ENCODE data around the gene CREB3L2.

Gene CREB3L2

DNA sequence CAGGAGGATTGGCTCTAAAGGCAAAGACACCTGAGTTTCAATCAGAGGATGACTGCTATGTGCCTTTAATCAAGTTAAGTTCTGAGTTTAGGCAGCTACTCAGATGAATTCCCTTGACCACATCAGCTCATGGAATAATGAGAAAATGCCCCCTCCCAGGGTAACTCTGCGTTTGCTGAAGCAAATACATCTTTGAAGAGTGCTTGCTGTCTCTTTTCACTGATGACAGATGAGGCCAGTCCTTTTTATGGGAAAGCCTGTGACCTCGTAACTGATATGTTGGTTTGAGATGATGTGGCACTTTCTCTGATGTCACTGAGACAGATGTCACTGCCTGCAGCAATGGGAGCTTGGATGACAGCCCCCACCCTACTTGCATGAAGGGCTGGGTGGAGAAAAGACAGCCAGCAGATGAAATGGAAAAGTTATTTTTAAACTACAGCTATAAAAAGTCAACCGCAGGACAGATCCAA is 111.4 kb downstream of the CREB3L2 start:
- Histone ChIP-seq H3K4me3 (ENCODE audit: low read length) (no peak overlapping the region), H3K36me3 (ENCODE audit: control insufficient read depth, insufficient read depth, low read length, severe bottlenecking) (peaks cover 62% of the 10 kb centered on the region), H3K4me1 (ENCODE audit: control insufficient read depth, insufficient read depth, low read length) (peaks cover 10% of the 10 kb centered on the region), H3K27me3 (replicated peaks; ENCODE audit: control insufficient read depth, insufficient read depth, low read length) (no peaks in the 10 kb centered on the region), H3K9ac (ENCODE audit: low read length) (no peak overlapping the region), H3K9me3 (ENCODE audit: control insufficient read depth, low read length) (peaks cover 6% of the 10 kb centered on the region)
- no peak for DNase-seq (ENCODE audit: low read depth)

DNA sequence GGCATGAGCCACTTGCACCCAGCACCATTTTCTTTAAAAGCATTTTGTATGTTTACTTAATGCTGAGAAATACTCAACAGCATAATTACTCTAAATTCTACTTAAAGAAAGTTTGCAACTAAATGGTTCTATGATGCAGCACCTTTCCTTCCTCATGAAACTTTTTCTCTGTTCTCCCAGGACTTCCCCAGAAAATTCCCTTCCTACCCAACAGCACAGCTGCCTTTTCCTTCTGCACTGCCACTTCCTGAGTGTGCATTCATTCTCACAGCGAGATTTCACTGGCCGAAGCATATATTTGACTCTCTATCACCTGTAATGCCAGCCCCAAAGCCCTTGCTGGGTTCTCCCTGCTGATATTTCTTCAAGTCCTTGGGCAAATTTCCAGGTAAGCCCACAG is 113.6 kb downstream of the CREB3L2 start:
- peaks cover 61% of the 10 kb centered on the region for H3K36me3 ChIP-seq (ENCODE audit: control insufficient read depth, insufficient read depth, low read length, severe bottlenecking)
- no peak overlapping the region for H3K9ac ChIP-seq (ENCODE audit: low read length)
- H3K4me3 ChIP-seq (ENCODE audit: low read length): no peak overlapping the region
- no peak for DNase-seq (ENCODE audit: low read depth)
- no peaks in the 10 kb centered on the region for H3K9me3 ChIP-seq (ENCODE audit: control insufficient read depth, low read length)
- no peaks in the 10 kb centered on the region for H3K27me3 ChIP-seq (replicated peaks; ENCODE audit: control insufficient read depth, insufficient read depth, low read length)
- peaks cover 8% of the 10 kb centered on the region for H3K4me1 ChIP-seq (ENCODE audit: control insufficient read depth, insufficient read depth, low read length)

DNA sequence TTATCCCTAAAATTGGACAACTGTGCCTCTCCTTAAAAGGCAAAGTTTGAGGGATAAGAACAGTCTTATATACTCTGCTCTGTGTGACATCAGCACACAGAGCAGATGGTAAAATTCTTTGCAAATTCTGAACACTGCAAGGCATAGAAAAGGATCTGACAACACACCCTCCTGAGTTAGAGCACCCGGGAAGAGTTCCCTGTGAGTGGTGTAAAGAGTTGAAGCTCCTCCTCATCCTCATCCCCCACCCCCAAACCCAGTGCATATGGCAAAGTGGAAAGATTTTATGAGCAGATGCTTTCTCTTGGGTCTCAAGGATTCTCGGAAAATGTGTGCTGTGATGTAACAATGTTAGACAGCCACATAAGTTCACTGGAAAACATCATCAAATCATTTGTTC is 115.1 kb downstream of the CREB3L2 start:
- Histone ChIP-seq H3K9ac (ENCODE audit: low read length) (no peak overlapping the region), H3K4me3 (ENCODE audit: low read length) (no peak overlapping the region), H3K27me3 (replicated peaks; ENCODE audit: control insufficient read depth, insufficient read depth, low read length) (no peaks in the 10 kb centered on the region), H3K36me3 (ENCODE audit: control insufficient read depth, insufficient read depth, low read length, severe bottlenecking) (peaks cover 67% of the 10 kb centered on the region), H3K9me3 (ENCODE audit: control insufficient read depth, low read length) (peaks cover 4% of the 10 kb centered on the region), H3K4me1 (ENCODE audit: control insufficient read depth, insufficient read depth, low read length) (peaks cover 15% of the 10 kb centered on the region)
- no peak for DNase-seq (ENCODE audit: low read depth)

DNA sequence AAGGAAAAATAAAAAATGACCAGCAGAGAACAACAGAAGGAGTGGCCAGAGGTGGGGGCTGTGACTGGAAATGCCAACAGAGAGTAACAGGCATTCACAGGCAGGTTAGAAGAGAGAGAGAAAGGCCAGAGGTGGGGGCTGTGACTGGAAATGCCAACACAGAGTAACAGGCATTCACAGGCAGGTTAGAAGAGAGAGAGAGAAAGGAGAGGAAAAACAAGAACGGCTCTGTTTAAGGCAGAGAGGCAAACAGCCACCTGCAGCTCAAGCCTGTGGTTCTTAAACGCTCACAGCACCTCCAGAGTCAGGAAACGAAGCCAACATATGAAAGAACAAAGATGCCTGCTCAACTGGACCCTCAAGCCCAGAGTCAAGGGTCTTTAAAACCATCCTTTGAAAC is 115.6 kb downstream of the CREB3L2 start:
- no peak for DNase-seq (ENCODE audit: low read depth)
- H3K9ac ChIP-seq (ENCODE audit: low read length): no peak overlapping the region
- no peaks in the 10 kb centered on the region for H3K27me3 ChIP-seq (replicated peaks; ENCODE audit: control insufficient read depth, insufficient read depth, low read length)
- peaks cover 72% of the 10 kb centered on the region for H3K36me3 ChIP-seq (ENCODE audit: control insufficient read depth, insufficient read depth, low read length, severe bottlenecking)
- H3K9me3 ChIP-seq (ENCODE audit: control insufficient read depth, low read length): peaks cover 9% of the 10 kb centered on the region
- H3K4me3 ChIP-seq (ENCODE audit: low read length): no peak overlapping the region
- H3K4me1 ChIP-seq (ENCODE audit: control insufficient read depth, insufficient read depth, low read length): peaks cover 16% of the 10 kb centered on the region

DNA sequence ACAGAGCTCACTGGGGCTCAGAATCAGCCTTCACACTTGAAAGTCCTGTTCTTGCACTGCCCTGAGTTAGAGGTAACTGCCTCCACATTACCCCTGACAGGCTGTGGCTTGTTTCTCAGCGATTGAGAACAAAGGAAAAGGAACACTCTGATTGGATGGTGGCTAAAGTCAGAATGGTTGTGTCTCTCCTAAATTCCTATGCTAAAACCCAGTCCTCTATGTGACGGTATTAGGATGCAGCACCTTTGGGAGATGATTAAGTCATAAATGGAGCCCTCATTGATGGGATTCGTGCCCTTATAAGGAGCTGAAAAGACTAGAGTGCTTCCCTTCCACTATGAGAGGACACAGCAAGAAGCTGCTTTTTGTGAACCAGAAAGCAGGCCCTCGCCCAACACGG is 116.2 kb downstream of the CREB3L2 start:
- no peak for DNase-seq (ENCODE audit: low read depth)
- no peak overlapping the region for H3K9ac ChIP-seq (ENCODE audit: low read length)
- H3K9me3 ChIP-seq (ENCODE audit: control insufficient read depth, low read length): peaks cover 10% of the 10 kb centered on the region
- H3K4me3 ChIP-seq (ENCODE audit: low read length): no peak overlapping the region
- H3K36me3 ChIP-seq (ENCODE audit: control insufficient read depth, insufficient read depth, low read length, severe bottlenecking): peaks cover 72% of the 10 kb centered on the region
- H3K4me1 ChIP-seq (ENCODE audit: control insufficient read depth, insufficient read depth, low read length): peaks cover 21% of the 10 kb centered on the region
- H3K27me3 ChIP-seq (replicated peaks; ENCODE audit: control insufficient read depth, insufficient read depth, low read length): no peaks in the 10 kb centered on the region

DNA sequence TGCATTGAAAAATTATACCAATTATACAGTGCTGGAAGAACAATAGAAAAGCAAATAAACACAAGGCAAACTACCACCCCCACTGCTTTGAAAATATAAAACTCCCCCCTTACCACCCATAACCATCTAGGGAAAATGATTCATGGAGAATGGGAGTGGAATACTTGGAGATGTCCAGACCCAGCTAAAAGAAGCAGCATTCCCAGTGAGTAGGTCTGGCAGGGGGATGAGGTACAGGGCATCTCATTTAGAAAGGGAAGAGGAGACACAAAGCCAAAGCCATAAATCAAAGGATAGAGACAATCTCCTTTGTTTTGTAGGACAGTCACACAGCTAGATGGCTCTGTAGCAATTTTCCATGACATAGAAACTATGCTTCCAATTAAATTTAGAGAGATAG is 119.1 kb downstream of the CREB3L2 start:
- peaks cover 55% of the 10 kb centered on the region for H3K36me3 ChIP-seq (ENCODE audit: control insufficient read depth, insufficient read depth, low read length, severe bottlenecking)

DNA sequence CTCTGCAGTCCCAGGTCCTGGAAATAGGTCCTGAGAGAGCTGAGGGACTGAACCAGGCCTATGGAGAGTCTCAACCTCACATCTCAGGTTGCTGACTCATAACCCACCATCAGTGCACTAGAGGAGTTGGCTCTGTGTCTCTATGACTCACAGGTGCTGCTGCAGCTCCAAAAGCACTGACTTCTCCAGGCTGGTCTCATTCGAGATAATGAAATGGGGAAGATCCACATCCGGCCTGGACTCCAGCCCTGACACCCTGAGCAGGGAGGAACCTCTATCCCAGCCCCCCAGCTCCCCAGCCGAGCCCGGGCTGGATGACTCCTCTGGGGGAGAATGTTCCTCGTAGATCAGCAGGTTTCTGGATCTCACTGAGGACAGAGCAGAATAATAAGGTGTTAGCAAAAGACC is 119.6 kb downstream of the CREB3L2 start:
- Histone ChIP-seq H3K4me1 (ENCODE audit: control insufficient read depth, insufficient read depth, low read length) (peaks cover 55% of the 10 kb centered on the region), H3K9ac (ENCODE audit: low read length) (peak overlapping the region; percentile 44), H3K9me3 (ENCODE audit: control insufficient read depth, low read length) (peaks cover 10% of the 10 kb centered on the region), H3K36me3 (ENCODE audit: control insufficient read depth, insufficient read depth, low read length, severe bottlenecking) (peaks cover 53% of the 10 kb centered on the region), H3K4me3 (ENCODE audit: low read length) (no peak overlapping the region), H3K27me3 (replicated peaks; ENCODE audit: control insufficient read depth, insufficient read depth, low read length) (no peaks in the 10 kb centered on the region)
- DNase-seq (ENCODE audit: low read depth): peak; percentile 79

More for the DNA sequence above, 119.1 kb downstream of the CREB3L2 start:
- peaks cover 10% of the 10 kb centered on the region for H3K9me3 ChIP-seq (ENCODE audit: control insufficient read depth, low read length)
- no peaks in the 10 kb centered on the region for H3K27me3 ChIP-seq (replicated peaks; ENCODE audit: control insufficient read depth, insufficient read depth, low read length)
- H3K4me3 ChIP-seq (ENCODE audit: low read length): no peak overlapping the region
- peak overlapping the region; percentile 44 for H3K9ac ChIP-seq (ENCODE audit: low read length)
- DNase-seq (ENCODE audit: low read depth): no peak
- H3K4me1 ChIP-seq (ENCODE audit: control insufficient read depth, insufficient read depth, low read length): peaks cover 50% of the 10 kb centered on the region

DNA sequence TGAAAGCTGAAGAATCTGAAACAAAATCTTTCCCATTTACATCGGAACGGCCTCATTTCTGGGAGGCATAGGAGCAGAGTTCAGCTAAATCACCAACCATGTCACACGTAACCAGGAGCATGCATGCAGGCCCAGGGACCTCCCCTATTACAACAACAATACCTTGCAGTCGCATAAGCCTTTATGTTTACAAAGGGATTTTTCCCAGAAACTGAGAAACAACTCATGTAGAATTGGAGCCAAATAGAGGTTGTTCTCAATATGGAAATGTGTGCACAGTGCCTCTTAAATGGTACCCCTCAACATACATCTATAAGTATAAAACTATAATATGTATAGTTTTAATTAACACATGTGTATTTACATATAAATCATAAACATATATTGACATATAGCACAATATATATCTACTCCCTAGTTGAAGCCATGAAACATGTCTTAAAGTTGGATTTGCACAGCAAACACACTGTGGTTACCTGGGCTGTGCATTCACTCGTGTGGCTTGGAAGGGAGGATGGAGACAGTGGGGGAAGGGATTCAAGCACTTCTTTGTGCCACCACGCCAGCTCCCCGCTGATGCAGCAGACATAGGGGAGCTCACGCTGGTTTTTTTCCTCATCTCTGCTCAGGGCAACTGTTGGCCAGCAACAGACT is 120.2 kb downstream of the CREB3L2 start:
- Histone ChIP-seq H3K27me3 (replicated peaks; ENCODE audit: control insufficient read depth, insufficient read depth, low read length) (no peaks in the 10 kb centered on the region), H3K9ac (ENCODE audit: low read length) (no peak overlapping the region), H3K4me1 (ENCODE audit: control insufficient read depth, insufficient read depth, low read length) (peaks cover 59% of the 10 kb centered on the region), H3K36me3 (ENCODE audit: control insufficient read depth, insufficient read depth, low read length, severe bottlenecking) (peaks cover 54% of the 10 kb centered on the region), H3K4me3 (ENCODE audit: low read length) (no peak overlapping the region), H3K9me3 (ENCODE audit: control insufficient read depth, low read length) (peaks cover 10% of the 10 kb centered on the region)
- no peak for DNase-seq (ENCODE audit: low read depth)

DNA sequence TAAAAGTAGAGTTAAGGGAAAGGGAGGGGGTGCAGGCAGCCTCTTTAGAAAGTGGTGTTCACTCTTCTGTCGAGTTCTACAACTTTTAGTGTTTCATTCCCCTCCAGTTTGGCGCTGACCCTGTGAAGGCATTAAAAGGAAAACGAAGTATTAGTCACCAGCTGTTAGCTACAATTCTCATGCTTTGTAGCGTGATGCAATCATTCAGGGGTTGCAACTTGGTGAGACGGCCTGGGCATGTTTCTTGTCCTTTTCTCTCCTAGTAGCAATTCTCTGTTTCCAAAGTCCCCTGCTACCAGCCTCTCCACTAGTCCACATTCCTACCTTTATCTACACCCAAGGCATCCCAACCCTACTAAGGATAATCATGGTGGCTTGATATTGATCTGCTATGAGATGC is 121.5 kb downstream of the CREB3L2 start:
- peaks cover 65% of the 10 kb centered on the region for H3K4me1 ChIP-seq (ENCODE audit: control insufficient read depth, insufficient read depth, low read length)
- peaks cover 10% of the 10 kb centered on the region for H3K9me3 ChIP-seq (ENCODE audit: control insufficient read depth, low read length)
- H3K27me3 ChIP-seq (replicated peaks; ENCODE audit: control insufficient read depth, insufficient read depth, low read length): no peaks in the 10 kb centered on the region
- H3K36me3 ChIP-seq (ENCODE audit: control insufficient read depth, insufficient read depth, low read length, severe bottlenecking): peaks cover 59% of the 10 kb centered on the region
- H3K9ac ChIP-seq (ENCODE audit: low read length): peak overlapping the region; percentile 73
- peak; percentile 77 for DNase-seq (ENCODE audit: low read depth)
- H3K4me3 ChIP-seq (ENCODE audit: low read length): no peak overlapping the region

DNA sequence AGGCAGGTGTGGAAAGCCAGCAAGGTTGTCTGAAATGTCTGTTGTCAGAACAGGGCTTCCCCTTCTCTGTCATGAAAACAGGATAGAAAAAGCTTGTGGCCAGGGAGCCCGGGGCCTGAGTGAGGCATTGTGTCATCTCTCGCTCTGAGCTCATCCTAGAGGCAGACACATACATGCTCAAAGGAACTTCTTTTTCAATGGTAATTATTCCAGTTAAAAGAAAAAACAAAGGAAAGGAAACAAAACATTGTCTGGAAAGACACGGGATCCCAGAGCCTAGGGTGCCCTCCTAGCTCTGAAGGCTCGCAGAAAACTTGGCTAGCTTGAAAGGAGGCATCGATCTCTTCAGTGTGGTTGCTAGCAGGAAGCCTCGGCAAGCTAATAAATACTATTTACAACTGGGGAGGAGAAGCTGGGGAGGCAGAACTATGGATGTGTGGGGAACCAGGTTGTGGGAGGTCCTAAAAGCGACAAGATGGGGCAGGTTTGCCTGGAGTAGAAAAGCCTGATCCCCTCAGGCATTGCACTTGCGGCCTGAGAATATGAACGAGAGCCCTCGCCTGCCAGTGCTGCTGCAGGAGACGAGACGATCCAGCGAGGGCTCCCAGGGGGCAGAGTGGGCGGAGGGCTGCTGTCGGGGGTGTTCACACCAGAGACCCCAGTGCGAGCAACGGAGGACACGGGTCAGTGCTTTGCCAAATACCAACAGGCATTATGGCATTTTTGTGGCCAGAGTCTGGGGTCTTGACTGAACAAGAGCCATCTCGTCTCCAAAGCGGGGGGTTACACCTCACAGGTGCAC is 122.3 kb downstream of the CREB3L2 start:
- H3K4me1 ChIP-seq (ENCODE audit: control insufficient read depth, insufficient read depth, low read length): peaks cover 74% of the 10 kb centered on the region
- peaks cover 52% of the 10 kb centered on the region for H3K36me3 ChIP-seq (ENCODE audit: control insufficient read depth, insufficient read depth, low read length, severe bottlenecking)
- no peak for DNase-seq (ENCODE audit: low read depth)
- H3K27me3 ChIP-seq (replicated peaks; ENCODE audit: control insufficient read depth, insufficient read depth, low read length): no peaks in the 10 kb centered on the region
- peaks cover 10% of the 10 kb centered on the region for H3K9me3 ChIP-seq (ENCODE audit: control insufficient read depth, low read length)
- no peak overlapping the region for H3K4me3 ChIP-seq (ENCODE audit: low read length)
- H3K9ac ChIP-seq (ENCODE audit: low read length): peak overlapping the region; percentile 73

DNA sequence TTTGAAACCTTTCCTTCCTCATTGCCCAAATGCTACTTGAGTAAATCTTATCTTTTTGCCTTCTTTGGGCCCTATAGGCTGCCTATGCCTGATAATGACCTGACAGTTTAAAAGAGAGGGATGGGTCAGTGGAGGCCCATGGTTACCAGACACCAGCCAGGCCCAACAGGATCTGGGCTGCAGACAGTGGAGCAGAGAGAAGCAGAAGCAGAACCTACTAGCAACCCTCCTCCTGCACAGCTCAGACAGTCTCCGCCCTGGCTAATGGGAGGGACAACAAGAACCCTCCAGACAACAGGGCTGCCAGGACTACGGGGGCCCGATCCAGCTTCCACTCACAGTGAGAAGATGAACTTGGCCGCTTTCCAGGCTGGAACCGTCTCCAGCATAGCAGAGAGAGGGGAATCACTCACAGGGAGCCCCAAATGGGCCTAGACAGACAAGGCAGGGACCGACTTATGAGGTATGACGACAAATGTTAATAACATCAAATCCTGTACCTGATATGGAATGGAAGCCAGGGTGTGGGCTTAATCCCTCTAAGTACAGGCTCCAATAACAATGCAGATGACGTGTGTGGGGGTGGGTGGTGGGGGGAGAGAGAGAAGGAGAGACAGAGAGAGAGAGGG is 123.4 kb downstream of the CREB3L2 start:
- Histone ChIP-seq H3K36me3 (ENCODE audit: control insufficient read depth, insufficient read depth, low read length, severe bottlenecking) (peaks cover 44% of the 10 kb centered on the region), H3K4me3 (ENCODE audit: low read length) (peak overlapping the region; percentile 43), H3K4me1 (ENCODE audit: control insufficient read depth, insufficient read depth, low read length) (peaks cover 82% of the 10 kb centered on the region), H3K9ac (ENCODE audit: low read length) (peak overlapping the region; percentile 73), H3K27me3 (replicated peaks; ENCODE audit: control insufficient read depth, insufficient read depth, low read length) (no peaks in the 10 kb centered on the region), H3K9me3 (ENCODE audit: control insufficient read depth, low read length) (peaks cover 10% of the 10 kb centered on the region)
- no peak for DNase-seq (ENCODE audit: low read depth)

Measured in adipocyte (in vitro differentiated cells).